HG03342 (cell line): ENCODE data around the gene SLC16A5.

Experiments
- ATAC-seq: cut with Tn5 transposase; IDR thresholded peaks from one replicate; pipeline ENCODE4 v1.9.1; 2021; ENCODE audit warnings: mild to moderate bottlenecking, moderate library complexity; ENCODE audit not compliant: unreplicated experiment

The SLC16A5 gene

GRCh38 chr17:75084039-75084660 is 3.6 kb upstream of the SLC16A5 start:
- ATAC-seq, result no peak

GRCh38 chr17:75086496-75087181 is 1.1 kb upstream of the SLC16A5 start:
- ATAC-seq, result no peak

GRCh38 chr17:75087182-75087557 is 584 bp upstream of the SLC16A5 start:
- no peak for ATAC-seq

- ATAC-seq, result peak; percentile 9
Measured at GRCh38 chr17:75088465-75089417, 987 bp downstream of the SLC16A5 start.

GRCh38 chr17:75090871-75091854 is 3.4 kb downstream of the SLC16A5 start:
- no peak for ATAC-seq

GRCh38 chr17:75091855-75092327 is 4.1 kb downstream of the SLC16A5 start:
- no peak for ATAC-seq

- ATAC-seq, result no peak
Measured at GRCh38 chr17:75093548-75094158, 5.9 kb downstream of the SLC16A5 start.

- no peak for ATAC-seq
Measured at GRCh38 chr17:75094871-75095399, 7.2 kb downstream of the SLC16A5 start.

GRCh38 chr17:75096082-75096625 is 8.4 kb downstream of the SLC16A5 start:
- no peak for ATAC-seq

GRCh38 chr17:75097865-75098264 is 10.1 kb downstream of the SLC16A5 start:
- ATAC-seq, result no peak

- ATAC-seq, result no peak
Measured at GRCh38 chr17:75098861-75099260, 11.1 kb downstream of the SLC16A5 start.

- no peak for ATAC-seq
Measured at GRCh38 chr17:75099881-75100595, 12.3 kb downstream of the SLC16A5 start.

- ATAC-seq, result no peak
Measured at GRCh38 chr17:75102385-75102821, 14.6 kb downstream of the SLC16A5 start.

GRCh38 chr17:75103601-75104554 is 16.1 kb downstream of the SLC16A5 start:
- ATAC-seq, result no peak

- no peak for ATAC-seq
Measured at GRCh38 chr17:75105126-75106080, 17.6 kb downstream of the SLC16A5 start.

GRCh38 chr17:75108193-75108592 is 20.4 kb downstream of the SLC16A5 start:
- ATAC-seq, result no peak
